ENCODE data around the gene SORCS2. TPM values are rescaled to one million over a fixed set of nuclear protein-coding genes. Genes with fewer than 3 reads are reported as not detected.
"Not testable (repeated sequence)": the region's sequence is repeated elsewhere in the genome, so short reads cannot be mapped to it uniquely, and the experiment has no call there.

SORCS2 gene
- total RNA-seq, 1 donor = under 0.01 TPM

DNA sequence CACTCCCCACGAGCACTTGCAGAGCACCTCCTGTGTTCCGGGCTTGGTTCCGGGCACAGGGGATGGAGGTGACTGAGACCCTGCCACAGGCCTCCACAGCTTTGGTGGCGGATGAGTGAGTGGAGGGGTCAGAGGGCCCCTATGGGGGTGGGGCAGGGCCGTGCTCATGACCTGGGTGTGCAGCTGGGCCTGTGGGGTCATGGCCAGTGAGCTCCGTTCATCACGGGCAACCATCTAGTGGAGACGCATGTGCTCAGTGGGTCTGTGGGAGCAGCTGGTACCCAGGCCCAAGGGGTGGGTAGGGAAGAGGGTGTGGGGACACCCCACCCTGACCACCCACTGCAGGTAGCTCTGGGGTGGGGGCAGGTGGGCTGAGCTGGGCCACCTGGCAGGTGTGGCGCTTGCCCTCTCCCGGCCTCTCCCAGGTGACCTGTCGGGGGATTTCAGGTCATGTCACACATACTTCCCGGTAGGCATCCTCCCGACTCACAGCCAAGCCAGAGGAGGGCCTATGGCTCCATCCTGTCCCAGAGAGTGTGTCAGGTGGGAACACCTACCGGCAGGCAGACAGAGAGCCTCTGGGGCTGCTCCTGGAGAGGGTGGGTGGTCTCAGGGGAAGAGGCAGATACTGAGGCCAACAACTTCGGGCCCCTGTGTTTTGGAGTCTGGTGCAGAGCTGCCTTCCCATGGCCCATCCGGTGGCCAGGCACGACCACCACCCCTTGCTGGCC, 238.8 kb downstream of the SORCS2 start:
- no peak for DNase-seq (ENCODE audit: low read depth in 2 of 3, low spot score in 2 of 3)

DNA sequence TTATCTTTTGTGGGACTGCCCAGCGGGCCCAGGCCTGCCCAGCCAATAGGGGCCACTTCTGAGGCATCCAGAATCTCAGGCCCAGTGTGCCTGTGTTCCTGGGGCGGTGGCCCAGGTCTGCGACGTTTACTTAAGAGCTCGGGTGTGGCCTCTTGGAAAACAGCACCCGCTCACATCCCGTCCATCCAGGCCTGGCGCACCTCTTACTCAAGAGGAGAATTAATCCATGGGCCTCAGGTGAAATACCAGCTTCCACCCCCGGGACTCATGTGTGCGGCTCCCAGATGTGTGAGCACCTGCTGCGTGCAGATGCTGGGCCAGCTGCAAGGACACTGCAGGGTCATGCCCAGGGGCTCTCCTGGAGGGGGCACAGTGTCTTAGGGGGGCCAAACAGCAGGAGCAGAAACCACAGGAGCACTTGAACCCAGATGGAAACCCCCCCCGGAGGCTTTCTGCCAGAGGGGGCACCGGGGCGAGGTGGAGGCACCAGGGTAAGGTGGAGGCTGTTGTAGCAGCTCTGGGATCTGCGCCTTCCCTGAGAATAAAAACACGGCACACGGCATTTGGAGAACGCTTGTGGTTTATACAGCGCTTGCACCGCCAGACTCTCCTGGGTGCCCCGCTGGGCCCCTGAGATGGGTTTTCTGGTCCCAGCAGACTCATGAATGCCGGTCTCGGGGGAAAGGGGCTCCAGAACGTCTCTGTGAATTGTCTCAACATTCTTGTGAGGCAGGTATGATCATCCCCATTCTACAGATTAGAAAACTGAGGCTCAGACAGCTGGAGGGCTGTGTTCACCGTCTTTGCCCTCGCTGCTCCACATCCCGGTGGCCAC, 239.6 kb downstream of the SORCS2 start:
- DNase-seq (ENCODE audit: low read depth in 2 of 3, low spot score in 2 of 3) = no peak

DNA sequence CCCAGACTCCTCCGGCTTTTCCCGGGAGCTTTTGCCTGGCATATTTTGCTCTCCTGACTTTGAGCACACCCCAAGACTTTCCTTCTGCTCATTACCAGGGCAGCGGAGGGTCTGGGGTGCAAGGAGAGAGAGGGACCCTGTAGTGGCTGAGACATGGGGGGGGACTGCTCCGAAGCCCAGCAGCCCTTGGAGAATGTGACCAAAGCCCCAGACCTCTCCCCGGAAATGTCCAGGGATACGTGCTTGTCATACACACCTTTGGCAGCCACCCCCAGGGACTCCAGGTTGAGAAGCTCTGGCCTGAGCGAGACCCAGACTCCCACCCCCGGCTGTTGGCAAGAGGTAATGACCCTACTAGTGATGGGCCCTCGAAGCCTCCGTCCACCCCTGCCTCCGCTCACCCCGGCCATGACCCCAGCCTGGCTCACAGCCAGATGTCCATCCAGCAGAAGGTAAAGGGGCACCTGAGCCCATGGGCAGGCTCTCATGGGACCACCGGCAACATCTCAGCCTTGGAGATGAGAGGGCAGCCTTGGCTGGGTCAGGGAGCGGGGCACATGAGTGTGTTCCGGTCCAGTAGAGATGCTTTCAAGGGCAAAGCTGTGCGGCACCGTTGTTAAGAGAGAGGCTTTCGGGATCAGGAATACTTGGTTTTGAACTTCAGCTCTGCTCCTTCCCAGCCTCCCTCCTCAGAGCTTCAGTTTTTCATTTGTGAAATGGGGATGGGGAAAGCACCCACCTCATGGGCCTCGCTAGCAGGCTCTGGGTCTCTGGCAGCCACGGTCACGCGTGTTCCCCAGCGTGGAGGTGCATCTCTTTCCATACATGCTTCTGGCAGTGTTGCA, 240.4 kb downstream of the SORCS2 start:
- no peak for DNase-seq (ENCODE audit: low read depth in 2 of 3, low spot score in 2 of 3)

DNA sequence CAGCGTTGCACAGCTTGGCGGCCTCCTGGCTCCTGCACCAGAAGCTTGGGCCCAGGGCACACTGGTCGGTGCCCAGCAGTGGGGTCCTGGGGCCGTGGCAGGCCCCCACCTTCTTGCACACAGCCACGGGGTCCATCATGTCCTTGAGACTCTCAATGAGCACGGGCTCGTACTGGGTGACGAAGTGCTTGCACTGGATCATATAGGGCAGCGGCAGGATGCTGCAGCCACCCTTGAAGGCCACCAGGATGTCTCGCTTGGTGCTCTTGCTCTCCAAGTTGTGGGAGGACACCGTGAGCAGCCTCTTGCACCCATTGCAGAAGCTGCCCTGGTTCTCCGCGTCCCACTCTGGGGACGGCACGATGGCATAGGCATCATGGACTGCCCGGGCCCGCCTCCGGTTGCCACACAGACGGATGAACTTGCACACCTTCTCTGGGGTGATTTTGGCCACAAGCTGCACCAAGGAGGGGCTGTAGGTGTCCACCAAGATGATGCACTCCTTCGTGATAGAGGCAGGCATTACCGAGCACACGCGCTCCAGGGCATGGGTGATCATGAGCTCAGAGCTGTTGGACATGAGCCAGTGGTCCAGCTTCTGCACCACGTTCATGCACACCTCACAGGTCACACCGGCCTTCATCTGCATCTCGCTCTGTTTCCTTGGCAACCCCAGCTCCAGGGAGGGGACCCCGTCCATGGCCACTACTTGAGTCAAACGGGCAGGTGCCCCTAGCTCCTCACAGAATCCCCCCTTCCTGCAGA, 241.2 kb downstream of the SORCS2 start:
- DNase-seq (ENCODE audit: low read depth in 2 of 3, low spot score in 2 of 3) = no peak

DNA sequence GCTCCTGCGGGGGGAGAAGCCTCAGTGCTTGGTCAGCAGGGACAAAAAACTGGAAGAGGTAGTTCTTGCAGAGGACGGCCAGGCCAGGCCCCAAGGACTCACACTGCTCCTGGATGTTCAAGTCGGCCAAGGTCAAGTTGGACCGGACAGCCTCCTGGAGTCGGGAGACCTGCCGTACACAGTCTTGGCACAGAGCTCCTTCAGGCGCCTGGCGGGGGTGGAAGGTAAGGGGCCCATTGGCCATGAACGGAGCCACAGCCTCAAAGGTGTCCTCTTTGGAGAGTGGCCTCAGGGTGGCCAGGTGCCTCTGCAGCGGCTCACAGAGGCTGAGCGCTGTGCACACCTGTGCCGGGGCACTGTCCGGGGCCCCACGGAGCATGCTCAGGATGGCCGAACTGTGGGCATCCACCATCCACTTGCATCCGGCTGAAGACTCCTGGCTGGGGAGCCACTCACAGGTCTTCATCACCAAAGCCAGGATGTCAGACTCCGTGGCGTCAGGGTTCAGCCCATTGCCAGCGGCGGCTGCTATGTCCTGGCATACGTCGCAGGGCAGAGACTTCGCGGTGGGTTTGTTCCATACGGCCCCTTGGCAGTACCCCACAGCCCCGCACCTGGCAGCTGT, 241.9 kb downstream of the SORCS2 start:
- no peak for DNase-seq (ENCODE audit: low read depth in 2 of 3, low spot score in 2 of 3)

DNA sequence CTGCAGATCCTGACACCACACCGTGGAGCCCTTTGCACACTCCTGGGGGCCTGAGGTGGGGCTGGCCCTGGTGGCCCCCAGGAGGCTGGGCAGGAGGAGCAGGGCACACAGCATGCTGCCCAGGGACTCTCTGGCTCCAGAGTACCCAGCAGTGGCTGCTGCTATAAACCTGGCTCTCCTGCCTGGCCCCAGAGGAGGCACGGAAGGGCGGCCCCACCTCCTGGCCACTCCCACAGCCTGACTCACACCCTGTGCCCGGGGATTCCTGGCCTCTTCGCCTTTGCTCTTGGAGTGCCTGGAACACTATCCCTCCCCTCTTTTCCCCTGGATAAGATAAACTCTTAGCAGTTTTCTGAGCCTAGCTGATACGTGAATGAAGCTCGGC, 242.4 kb downstream of the SORCS2 start, which contains the start of gene PSAPL1:
PSAPL1 (minus strand) TSS at position 165 of the 385 bp plus-strand sequence; CDS start at position 114, 51 bp downstream.
- DNase-seq (ENCODE audit: low read depth in 2 of 3, low spot score in 2 of 3) = no peak

DNA sequence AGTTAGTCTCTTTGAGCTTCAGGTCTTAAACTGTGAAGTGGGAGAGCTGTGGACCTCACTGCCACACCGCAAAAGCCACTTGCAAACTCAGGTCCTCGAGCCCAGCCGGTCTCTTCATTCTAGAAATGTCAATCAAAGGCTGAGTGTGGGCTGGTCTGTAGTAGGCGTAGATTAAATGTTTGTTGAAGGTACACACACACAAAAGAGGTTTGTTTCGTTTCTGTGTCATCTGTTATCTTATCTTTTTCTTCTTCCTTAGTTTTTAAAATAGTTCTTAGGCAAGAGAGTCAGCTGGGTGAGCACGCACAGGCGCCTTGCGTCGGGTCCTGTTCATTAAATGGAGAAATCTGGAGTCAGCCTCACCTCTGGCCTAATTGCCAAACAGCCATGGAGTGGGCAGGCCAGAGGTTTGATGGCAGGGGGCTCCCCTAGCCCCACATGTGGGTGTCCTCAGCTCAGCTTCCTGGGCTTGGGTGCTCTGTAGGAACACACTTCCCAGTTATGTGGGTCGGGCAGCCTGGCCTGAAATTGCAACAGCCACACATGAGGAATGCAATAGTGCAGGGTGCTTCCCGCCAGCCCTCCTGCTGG, 243.2 kb downstream of the SORCS2 start:
- no peak for DNase-seq (ENCODE audit: low read depth in 2 of 3, low spot score in 2 of 3)

DNA sequence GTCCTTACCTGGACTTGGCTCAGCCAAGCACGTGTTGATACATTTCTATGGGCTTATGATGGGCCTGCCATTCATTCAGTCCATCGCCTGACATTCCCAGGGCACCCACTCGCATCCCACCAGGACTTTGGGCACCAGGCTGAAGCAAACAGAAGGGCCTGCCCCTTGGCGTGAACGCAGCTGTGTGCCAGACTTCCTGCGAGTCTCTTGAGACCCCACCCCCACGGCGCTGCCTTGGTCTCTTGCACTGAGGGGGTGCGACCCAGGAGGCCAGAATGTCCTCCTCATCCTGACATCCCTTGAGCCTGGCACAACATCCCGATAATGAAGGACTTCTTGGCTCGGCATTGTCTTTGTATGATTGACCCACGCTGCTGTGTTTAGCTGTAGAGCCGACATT, 243.9 kb downstream of the SORCS2 start:
- DNase-seq (ENCODE audit: low read depth in 2 of 3, low spot score in 2 of 3) = no peak

DNA sequence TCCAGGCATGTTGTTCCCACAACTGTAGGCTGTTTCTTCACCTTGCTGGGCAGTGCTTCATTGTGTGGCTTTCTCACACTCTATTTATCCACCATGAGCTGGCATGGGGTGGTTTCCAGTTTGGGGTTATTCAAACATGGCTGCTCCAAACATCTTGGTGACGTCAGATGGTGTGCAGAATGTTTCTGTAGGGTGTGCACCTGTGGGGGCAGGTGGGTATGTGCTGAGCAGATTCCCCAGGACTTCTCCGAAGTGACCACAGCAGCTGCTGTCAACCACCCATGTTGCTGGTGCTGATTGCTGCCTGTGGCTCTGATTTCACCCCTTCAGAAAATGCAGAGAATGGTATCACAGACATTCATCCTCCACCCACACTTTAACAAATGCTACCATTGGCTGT, 247.4 kb downstream of the SORCS2 start:
- no peak for DNase-seq (ENCODE audit: low read depth in 2 of 3, low spot score in 2 of 3)

DNA sequence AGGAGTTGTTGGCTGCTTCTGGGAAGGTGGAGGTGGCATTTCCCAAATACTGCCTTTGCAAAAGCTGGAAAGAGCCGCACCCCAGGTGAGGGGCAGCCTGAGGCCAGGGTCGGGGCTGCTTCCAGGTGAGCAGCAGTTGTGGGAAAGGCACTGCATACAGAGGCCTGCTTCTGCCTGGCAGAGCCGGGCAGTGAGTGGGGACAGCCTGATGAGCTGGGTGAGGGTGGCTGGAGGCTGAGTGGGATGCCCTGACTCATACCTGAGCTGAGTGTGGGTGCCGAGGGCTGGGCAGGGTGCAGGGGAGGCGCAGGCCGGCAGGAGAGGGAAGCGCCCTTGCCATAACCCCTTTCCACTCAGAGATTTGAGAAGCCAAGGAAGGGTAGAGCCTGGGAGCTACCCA, 248.9 kb downstream of the SORCS2 start:
- DNase-seq (ENCODE audit: low read depth in 2 of 3, low spot score in 2 of 3) = no peak

DNA sequence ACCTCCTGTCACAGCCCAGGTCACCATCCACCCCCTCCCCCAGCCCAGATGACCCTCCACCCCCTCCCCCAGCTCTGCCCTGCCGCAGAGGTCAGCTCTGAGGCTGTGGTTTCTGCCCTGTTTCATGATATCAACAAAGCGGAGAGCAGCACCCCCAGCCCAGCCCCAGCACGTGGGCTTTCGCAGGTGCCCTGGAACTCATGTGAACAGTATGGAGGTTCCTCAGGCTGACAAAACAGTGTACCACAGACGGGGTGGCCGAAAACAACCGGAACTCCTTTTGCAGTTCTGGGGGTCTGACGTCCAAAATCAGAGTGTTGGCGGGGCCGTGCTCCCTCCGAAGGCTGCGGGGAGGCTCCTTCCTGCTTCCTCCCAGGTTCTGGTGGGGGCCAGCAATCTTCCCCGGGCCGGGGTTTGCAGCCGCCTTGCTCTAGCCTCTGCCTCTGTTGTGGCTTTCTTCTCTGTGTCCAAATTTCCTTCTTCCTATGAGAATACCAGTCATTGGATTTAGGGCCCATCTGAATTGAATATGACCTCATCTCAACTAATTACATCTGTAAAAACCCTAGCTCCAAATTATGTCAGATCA, 250.3 kb downstream of the SORCS2 start:
- DNase-seq (ENCODE audit: low read depth in 2 of 3, low spot score in 2 of 3) = no peak

DNA sequence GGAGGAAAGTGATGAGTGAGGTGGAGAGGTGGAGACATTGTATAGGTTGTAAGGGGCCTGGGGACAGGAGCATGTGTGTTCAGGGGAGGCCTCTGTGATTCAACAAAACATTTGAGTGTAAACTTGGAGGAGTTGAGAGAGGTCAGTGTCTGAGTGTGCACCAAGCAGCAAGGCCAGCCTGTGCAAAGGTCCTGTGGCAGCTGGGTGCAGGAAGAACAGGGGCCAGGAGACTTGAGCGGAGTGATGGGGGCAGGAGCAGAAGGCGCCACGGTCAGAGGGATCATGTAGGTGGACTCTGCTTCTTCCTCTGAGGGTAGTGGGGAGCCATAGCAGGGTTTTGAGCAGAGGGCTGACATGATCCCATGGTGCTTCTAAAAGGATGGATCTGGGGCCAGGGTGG, 252.0 kb downstream of the SORCS2 start:
- no peak for DNase-seq (ENCODE audit: low read depth in 2 of 3, low spot score in 2 of 3)

DNA sequence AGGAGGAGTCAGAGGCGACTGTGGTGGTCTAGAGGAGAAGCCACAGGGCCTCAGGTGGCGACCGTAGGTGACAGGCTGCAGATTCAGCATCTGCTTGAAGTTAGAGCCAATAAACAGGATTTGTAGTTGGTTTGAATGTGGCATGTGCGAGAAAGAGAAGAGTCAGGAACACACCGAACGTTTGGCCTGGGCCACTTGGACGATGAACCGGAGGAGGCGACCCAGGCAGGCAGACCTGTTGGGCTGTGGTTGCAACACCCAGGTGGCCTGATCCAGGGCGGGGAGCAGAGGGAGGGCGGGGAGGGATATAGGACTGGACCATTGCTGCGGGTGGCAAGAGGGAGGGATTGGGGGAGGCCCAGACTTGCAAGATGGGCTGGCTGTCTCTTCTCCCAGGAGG, 252.4 kb downstream of the SORCS2 start:
- DNase-seq (ENCODE audit: low read depth in 2 of 3, low spot score in 2 of 3) = no peak

DNA sequence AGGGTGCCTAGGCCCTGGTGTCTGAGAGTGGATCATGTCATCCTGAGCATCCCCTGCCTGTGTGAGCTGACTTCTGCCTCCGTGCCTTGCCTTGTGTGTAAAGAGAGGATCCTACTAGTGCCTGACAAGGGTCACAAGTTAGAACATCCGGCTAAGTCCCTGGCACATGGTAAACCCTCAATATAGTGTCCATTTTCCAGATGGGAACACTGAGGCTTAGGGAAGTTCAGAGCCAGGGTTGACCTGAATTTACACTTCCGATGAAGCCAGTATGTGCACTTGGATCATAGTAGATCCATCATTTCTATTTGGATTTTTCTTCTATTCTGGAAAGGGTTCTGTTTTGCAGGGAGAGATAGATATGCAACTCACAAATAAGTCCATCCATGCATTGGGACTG, 254.9 kb downstream of the SORCS2 start:
- DNase-seq (ENCODE audit: low read depth in 2 of 3, low spot score in 2 of 3) = no peak

DNA sequence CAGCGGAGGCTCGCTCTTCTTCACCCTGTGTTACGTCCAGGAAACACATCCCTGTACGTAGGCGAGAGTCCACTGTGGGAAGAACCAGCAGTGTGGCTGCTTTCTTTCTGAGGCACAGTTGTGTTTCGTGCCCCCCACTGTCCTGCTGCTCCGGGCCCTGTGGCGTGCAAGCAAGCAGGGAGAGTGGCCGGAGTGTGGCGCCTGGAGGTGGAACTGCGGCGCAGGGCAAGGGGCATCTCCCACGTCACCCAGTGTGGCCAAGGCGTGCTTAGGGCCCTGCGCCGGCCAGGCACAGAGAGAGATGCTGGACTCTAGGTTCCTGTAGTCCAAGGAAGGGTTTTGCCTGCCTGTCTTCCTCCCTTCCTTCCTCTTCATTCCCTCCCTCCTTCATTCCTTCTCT, 255.7 kb downstream of the SORCS2 start:
- no peak for DNase-seq (ENCODE audit: low read depth in 2 of 3, low spot score in 2 of 3)

DNA sequence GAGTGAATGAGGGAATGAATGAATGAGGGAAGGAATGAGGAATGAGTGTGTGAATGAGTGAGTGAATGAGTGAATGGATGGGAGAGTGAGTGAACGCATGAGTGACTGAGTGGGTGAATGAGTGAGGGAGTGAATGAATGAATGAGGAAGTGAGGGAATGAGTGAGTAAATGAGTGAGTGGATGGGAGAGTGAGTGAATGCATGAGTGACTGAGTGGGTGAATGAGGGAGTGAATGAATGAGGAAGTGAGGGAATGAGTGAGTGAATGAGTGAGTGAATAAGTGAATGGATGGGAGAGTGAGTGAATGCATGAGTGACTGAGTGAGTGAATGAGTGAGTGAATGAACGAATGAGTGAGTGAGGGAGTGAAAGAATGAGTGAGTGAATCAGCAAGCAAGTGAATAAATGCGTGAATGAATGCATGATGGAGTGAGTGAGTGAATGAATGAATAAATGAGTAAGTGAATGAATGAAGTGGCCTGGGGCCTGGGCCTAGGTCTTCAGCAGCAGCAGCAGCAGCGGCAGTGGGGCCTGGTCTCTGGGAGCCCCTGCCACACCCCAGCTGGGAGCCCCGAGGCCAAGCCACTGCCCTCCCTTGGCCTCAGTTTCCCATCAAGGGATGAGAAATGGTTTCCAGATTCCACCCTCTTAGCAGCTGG, 258.6 kb downstream of the SORCS2 start:
- DNase-seq (ENCODE audit: low read depth in 2 of 3, low spot score in 2 of 3) = no peak

DNA sequence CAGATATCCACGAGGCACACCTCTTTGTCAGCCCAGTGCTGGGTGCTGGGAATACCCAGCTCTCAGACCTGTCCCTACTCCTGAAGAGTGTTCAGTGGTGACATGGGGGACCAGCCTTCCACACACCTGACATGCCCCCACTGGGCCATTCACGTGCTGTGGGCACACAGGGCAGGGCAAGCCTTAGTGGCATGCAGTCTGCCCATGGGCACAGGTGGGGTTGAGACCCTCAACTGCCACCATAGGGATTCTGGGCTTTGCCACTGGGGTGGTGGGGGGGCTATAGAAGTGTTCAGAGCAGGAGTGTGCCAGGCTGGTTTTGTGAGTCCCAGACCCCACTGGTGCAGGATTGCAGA, 259.1 kb downstream of the SORCS2 start:
- DNase-seq (ENCODE audit: low read depth in 2 of 3, low spot score in 2 of 3) = no peak

DNA sequence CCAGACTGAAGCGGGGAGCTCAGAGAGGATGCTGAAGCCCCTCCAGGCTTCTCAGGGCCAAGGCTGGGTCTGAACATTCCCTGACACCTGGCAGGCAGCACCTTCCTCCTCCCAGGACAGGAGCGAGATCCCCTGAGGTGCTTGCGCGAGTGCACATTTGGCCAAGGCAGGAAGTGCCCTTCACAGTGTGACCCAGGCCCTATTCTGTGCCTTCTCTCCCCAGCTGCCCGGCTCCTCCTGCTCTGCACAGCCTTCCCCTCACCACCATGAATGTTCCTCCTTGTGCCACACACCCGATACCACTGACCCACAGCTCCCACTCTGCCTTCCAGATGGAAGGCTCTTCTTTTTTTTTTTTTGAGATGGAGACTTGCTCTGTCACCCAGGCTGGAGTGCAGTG, 259.5 kb downstream of the SORCS2 start:
- DNase-seq (ENCODE audit: low read depth in 2 of 3, low spot score in 2 of 3) = no peak

DNA sequence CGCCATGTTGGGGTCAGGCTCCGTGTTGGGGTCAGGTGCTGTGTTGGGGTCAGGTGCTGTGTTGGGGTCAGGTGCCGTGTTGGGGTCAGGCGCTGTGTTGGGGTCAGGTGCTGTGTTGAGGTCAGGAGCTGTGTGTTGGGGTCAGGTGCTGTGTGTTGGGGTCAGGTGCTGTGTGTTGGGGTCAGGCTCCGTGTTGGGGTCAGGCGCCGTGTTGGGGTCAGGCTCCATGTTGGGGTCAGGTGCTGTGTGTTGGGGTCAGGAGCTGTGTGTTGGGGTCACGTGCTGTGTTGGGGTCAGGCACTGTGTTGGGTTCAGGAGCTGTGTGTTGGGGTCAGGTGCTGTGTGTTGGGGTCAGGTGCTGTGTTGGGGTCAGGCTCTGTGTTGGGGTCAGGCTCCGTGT, 260.5 kb downstream of the SORCS2 start:
- not testable (repeated sequence) for DNase-seq (ENCODE audit: low read depth in 2 of 3, low spot score in 2 of 3)

Data from hematopoietic multipotent progenitor cell (in vitro differentiated cells).